KBM-7 (cell line): ENCODE results near the gene CCNK.

ENCODE experiments used
- DNase-seq: peaks from one replicate; pipeline ENCODE4 v3.0.0-alpha.2; 2015
- in situ Hi-C: fragments of 300-500 bp; cut with MboI; formaldehyde crosslinking; loops from 2 replicates; pipeline ENCODE4 v1.14.3; 2020; ENCODE audit warnings: low sequenced_read_pairs, low pct_unique_long_range_greater_than_20kb, mixed read lengths

The CCNK gene

GRCh38 chr14:99497894-99498293, 16.7 kb downstream of the CCNK start:
- in situ Hi-C loops: no loop called here
- DNase-seq: no peak

GRCh38 chr14:99502989-99503421, 21.8 kb downstream of the CCNK start:
- in situ Hi-C loops: loop anchor here (25.0 kb wide), 1 partner anchor 384 kb away; no protein-coding TSS in a partner anchor
- no peak for DNase-seq

GRCh38 chr14:99503848-99504453, 22.7 kb downstream of the CCNK start:
- no peak for DNase-seq
- in situ Hi-C loops: loop anchor here (25.0 kb wide), 1 partner anchor 383 kb away; no protein-coding TSS in a partner anchor

- DNase-seq: no peak
- in situ Hi-C loops: loop anchor here (25.0 kb wide), 1 partner anchor 382 kb away; no protein-coding TSS in a partner anchor
Measured at GRCh38 chr14:99505089-99505488, 23.9 kb downstream of the CCNK start.

GRCh38 chr14:99506276-99506675, 25.1 kb downstream of the CCNK start:
- in situ Hi-C loops: loop anchor here (25.0 kb wide), 1 partner anchor 381 kb away; no protein-coding TSS in a partner anchor
- DNase-seq: no peak

- DNase-seq: no peak
- in situ Hi-C loops: loop anchor here (25.0 kb wide), 1 partner anchor 379 kb away; no protein-coding TSS in a partner anchor
Measured at GRCh38 chr14:99507860-99508640, 26.8 kb downstream of the CCNK start.

- in situ Hi-C loops: loop anchor here (25.0 kb wide), 1 partner anchor 378 kb away; no protein-coding TSS in a partner anchor
- no peak for DNase-seq
Measured at GRCh38 chr14:99508896-99509629, 27.9 kb downstream of the CCNK start.

- DNase-seq: no peak
- in situ Hi-C loops: loop anchor here (25.0 kb wide), 1 partner anchor 377 kb away; no protein-coding TSS in a partner anchor
Measured at GRCh38 chr14:99509871-99510555, 28.8 kb downstream of the CCNK start.

- in situ Hi-C loops: loop anchor here (25.0 kb wide), 1 partner anchor 377 kb away; no protein-coding TSS in a partner anchor
- DNase-seq: no peak
Measured at GRCh38 chr14:99510556-99511139, 29.4 kb downstream of the CCNK start.

- in situ Hi-C loops: loop anchor here (25.0 kb wide), 1 partner anchor 376 kb away; no protein-coding TSS in a partner anchor
- no peak for DNase-seq
Measured at GRCh38 chr14:99511421-99512109, 30.4 kb downstream of the CCNK start.

GRCh38 chr14:99512110-99512449, 30.9 kb downstream of the CCNK start:
- in situ Hi-C loops: loop anchor here (25.0 kb wide), 1 partner anchor 375 kb away; no protein-coding TSS in a partner anchor
- DNase-seq: no peak

- no peak for DNase-seq
- in situ Hi-C loops: loop anchor here (25.0 kb wide), 1 partner anchor 375 kb away; no protein-coding TSS in a partner anchor
Measured at GRCh38 chr14:99512571-99513182, 31.5 kb downstream of the CCNK start.

- in situ Hi-C loops: loop anchor here (25.0 kb wide), 1 partner anchor 374 kb away; no protein-coding TSS in a partner anchor
- DNase-seq: no peak
Measured at GRCh38 chr14:99513183-99513694, 32.0 kb downstream of the CCNK start.

- in situ Hi-C loops: loop anchor here (25.0 kb wide), 1 partner anchor 373 kb away; no protein-coding TSS in a partner anchor
Measured at GRCh38 chr14:99513946-99514551, 32.8 kb downstream of the CCNK start.

GRCh38 chr14:99514552-99515300, 33.5 kb downstream of the CCNK start:
- in situ Hi-C loops: loop anchor here (25.0 kb wide), 1 partner anchor 373 kb away; no protein-coding TSS in a partner anchor
- no peak for DNase-seq

More at GRCh38 chr14:99513946-99514551, 32.8 kb downstream of the CCNK start:
- DNase-seq: no peak
